Right ventricle myocardium inferior (tissue), 1 donor: ENCODE measurements around the gene ARMH3. TPM values are rescaled to one million over a fixed set of nuclear protein-coding genes. Genes with fewer than 3 reads are reported as not detected.

Experiments
- ATAC-seq: fragments of 200-7000 bp; cut with Tn5 transposase; one replicate; pipeline ENCODE4 v1.9.1; 2020; ENCODE audit warnings: mild to moderate bottlenecking, moderate library complexity
- DNase-seq: peaks from one replicate; pipeline ENCODE4 v3.0.0; 2021; ENCODE audit errors: missing footprints
- intact Hi-C: fragments of 100-400 bp; cut with DNase I; formaldehyde crosslinking; loops from one replicate; pipeline ENCODE4 v1.11.0; 2022
- total RNA-seq: library from RNA; stranded (reverse); fragmentation: NEBNext Ultra II Directional; extraction: Animal tissue kit (Norgen Biotek cat#: 25700); gene quantifications from one replicate; pipeline ENCODE4 v1.2.1, GENCODE V29; 2021
- donor health status: DM: no; HTN: yes; CAD: no; lungs with severe emphysema.

ARMH3 gene
- total RNA-seq, 1 donor from 2014 or later: 51.9 TPM

GRCh38 chr10:101888251-101888949 is 167.6 kb downstream of the ARMH3 start:
- intact Hi-C loops: loop anchor here (1.0 to 2.0 kb wide), 2 partner anchors 46 to 121 kb away; partner anchors contain the start of gene KCNIP2
- DNase-seq (no peak), ATAC-seq (no peak)

DNA sequence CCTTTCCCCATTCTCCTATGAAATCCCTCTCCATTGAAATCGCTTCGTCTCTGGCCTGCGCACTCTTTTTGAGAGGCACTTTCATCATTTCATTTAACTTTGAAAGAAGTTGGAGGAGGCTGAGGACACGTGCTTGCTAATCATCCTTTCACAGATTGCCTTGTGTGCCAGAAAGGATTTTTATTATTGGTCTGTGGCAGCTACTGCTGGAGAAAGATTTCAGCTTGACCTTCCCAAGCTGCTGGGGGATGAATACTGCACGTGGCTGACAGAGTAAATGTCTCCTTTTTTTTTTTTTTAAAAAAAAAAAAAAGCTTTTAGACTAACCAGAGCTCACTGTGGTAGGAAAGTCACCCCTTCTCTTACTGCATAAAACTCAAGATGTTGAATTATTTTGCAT is 168.2 kb downstream of the ARMH3 start:
- no peak for DNase-seq
- intact Hi-C loops: loop anchor here (1.0 to 2.0 kb wide), 2 partner anchors 45 to 122 kb away; partner anchors contain the start of gene KCNIP2
- ATAC-seq: peak; percentile 60

GRCh38 chr10:101886521-101887312 is 169.3 kb downstream of the ARMH3 start:
- ATAC-seq (peak; percentile 71), DNase-seq (no peak)
- intact Hi-C loops: no loop called here

DNA sequence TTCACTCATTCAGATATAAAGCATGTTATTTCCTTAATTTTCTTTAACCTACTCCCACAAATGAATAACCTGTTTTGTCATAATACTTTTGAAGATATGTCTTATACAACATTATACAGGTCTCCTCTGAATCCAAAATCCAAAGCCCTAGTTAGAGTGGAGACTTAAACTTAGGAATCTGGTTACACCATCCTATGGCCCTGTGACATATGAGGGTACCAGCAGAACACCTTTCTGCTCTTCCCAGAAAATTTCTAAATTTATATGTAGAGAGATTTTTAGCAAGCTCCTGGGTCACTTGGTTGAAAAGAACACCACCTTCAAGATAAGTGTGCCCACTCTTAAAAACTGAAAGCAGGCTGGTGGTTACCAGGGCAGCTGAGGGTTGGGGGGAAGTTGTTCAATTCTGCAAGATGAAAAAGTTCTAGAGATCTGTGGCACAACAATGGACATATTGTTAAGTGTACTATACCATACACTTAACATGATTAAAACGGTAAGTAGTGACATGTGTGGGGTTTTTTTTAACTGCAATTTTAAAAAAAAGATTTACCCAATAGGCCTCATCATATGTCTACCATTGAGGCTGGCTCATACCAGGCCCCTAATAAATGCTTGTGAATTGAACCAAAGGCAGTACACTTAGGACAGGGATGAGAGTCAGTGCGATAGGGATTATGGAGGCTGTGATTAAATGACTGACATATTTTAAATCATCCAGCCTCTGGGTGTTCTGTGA is 174.8 kb downstream of the ARMH3 start:
- DNase-seq (no peak), ATAC-seq (no peak)
- intact Hi-C loops: no loop called here

GRCh38 chr10:101880232-101880573 is 175.8 kb downstream of the ARMH3 start:
- intact Hi-C loops: no loop called here
- no peak for DNase-seq
- ATAC-seq: no peak

GRCh38 chr10:101879456-101880231 is 176.3 kb downstream of the ARMH3 start:
- ATAC-seq (no peak), DNase-seq (no peak)
- intact Hi-C loops: no loop called here

GRCh38 chr10:101878869-101879268 is 177.1 kb downstream of the ARMH3 start:
- intact Hi-C loops: no loop called here
- ATAC-seq (no peak), DNase-seq (no peak)

DNA sequence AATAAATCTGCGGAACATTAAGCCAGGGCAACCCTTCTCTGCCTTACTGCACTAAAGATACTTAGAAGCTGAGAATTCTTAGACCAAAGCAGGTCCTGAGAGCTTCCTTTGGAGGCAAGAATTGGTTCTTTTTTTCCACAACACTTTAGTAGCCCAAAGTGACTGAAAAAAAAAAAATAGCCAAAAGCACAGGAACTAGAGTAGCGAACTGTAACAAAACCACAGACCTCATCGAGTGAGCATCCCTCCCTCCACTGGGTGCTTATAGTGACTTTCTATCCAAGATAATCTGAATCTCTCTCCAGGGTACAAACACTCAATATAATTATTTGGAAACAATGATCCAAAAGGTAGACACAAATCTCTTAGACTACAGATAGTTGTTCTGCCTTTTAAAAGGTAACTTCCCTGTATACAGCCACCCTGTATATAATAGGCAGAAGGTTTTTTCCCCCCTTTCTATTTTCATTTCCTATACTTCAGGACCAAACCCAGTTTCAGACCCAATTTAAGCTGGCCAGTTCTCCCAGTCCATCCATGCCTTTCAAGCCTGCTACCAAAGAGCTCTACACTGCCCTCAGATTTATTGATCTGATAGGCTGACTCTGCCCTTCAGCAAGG is 180.8 kb downstream of the ARMH3 start:
- DNase-seq (no peak), ATAC-seq (no peak)
- intact Hi-C loops: no loop called here

- ATAC-seq (no peak), DNase-seq (no peak)
- intact Hi-C loops: no loop called here
Observed at GRCh38 chr10:101874252-101874651, 181.7 kb downstream of the ARMH3 start.

- intact Hi-C loops: no loop called here
- ATAC-seq: no peak
- DNase-seq: no peak
Observed at GRCh38 chr10:101867931-101868330, 188.0 kb downstream of the ARMH3 start.

- intact Hi-C loops: no loop called here
- ATAC-seq (peak; percentile 74), DNase-seq (no peak)
Observed at GRCh38 chr10:101859530-101859929, 196.4 kb downstream of the ARMH3 start.

- peak; percentile 44 for ATAC-seq
- intact Hi-C loops: no loop called here
- DNase-seq: no peak
Observed at GRCh38 chr10:101858723-101859500, 197.1 kb downstream of the ARMH3 start.

- intact Hi-C loops: no loop called here
- ATAC-seq (peak; percentile 34), DNase-seq (no peak)
Observed at GRCh38 chr10:101857802-101858476, 198.0 kb downstream of the ARMH3 start.

DNA sequence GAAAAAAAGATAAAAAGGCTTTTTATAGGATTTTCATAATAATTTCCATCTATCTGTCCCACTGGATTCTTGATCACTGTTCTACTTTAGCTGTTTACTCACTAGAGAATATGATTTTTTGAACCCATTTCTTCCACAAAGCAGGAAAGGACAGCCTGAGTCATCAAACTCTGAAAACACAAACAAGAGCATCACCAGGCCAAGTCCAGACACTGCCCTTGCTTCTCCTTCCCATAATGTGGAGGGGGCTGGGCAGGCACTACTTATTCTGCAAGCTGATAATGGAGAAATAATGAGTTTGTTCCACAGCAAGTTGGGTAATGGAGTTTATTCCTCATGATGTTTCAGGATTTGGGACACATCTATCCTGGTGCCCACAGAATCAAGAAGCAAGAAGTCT is 199.3 kb downstream of the ARMH3 start:
- intact Hi-C loops: no loop called here
- DNase-seq: no peak
- no peak for ATAC-seq

GRCh38 chr10:101851411-101852116 is 204.4 kb downstream of the ARMH3 start:
- intact Hi-C loops: no loop called here
- peak; percentile 68 for ATAC-seq
- DNase-seq: no peak

DNA sequence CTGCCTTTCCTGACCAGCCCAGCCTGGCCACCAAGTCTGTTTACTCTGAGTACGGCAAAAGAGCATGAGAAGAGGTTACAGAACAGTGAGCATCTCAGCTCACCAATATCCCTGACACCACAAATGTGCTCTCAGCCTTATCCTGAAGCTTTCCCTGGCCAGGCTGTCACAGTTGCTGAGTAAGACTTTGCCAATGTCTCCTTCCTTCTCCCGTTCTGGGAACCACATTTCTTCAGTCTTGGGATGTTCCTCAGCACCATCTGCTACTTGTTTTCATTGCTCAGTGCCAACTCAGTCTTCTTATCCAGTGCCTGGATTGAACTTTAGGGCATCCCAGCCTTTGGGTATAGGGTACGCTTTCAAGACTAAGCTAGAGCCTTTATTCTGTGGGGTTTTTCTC is 205.2 kb downstream of the ARMH3 start:
- intact Hi-C loops: no loop called here
- ATAC-seq: no peak
- DNase-seq: no peak

DNA sequence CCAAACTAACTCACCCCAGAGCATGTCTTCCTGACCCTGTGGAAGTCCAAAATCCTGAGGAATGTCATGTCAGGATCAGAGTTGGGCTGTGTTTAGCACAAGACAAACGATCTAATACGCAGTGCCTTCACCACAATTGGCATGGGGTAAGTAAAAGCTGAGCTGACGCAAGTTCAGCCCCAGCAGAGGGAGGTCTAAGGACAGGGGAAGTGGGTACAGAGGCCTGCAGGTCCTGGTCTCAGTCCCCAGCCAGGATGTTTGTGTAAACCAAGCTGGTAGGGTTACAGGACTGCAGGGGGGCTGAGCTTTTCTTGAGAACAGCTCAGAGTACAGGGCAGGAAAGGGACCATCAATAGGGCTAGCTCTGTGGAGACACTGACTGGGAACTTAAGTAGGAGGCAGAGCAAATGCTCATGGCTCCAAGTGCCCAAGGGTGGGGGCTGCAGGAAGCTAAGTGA is 207.1 kb downstream of the ARMH3 start:
- intact Hi-C loops: no loop called here
- ATAC-seq (no peak), DNase-seq (no peak)
